SK-N-SH (cell line): ENCODE measurements around the gene ZNF239. TPM values are rescaled to one million over a fixed set of nuclear protein-coding genes. Genes with fewer than 3 reads are reported as not detected.

Experiments
- CTCF ChIA-PET: fragments of 300-600, 350-600 bp; formaldehyde crosslinking; extraction: SDS; loops from one replicate; lab custom pipeline; 2021; lab: Yijun Ruan, JAX
- POLR2A ChIA-PET: fragments of 350-600 bp; sonication (Branson Sonifier 250); formaldehyde crosslinking; extraction: SDS; loops from one replicate; lab custom pipeline; 2020; ENCODE audit warnings: antibody characterized with exemption, inconsistent platforms; lab: Yijun Ruan, JAX
- DNase-seq: peaks from one replicate; pipeline ENCODE4 v3.0.0; 2012
- H2AFZ ChIP-seq: fragments of 200-600 bp; sonication (generic); 2 replicates; pipeline ENCODE4 v1.8.1; 2016; ENCODE audit warnings: antibody characterized with exemption, mild to moderate bottlenecking, low read depth
- H3F3A ChIP-seq: fragments of 200-600 bp; sonication (generic); replicated peaks from 2 replicates; pipeline ENCODE3; 2016; ENCODE audit warnings: antibody characterized with exemption, mild to moderate bottlenecking; ENCODE audit not compliant: insufficient read depth
- H3K27ac ChIP-seq, 2 experiments: fragments of 200-500 bp in 1 of 2; fragments of 200-600 bp in 1 of 2; sonication (Bioruptor generic) in 1 of 2; sonication (generic), shearing (Covaris generic) in 1 of 2; 2 replicates each; pipeline versions ENCODE4 v1.5.1 to v1.6.1; 2014 to 2016; ENCODE audit warnings: low read depth in 2 of 2, inconsistent platforms in 1 of 2, low read length in 1 of 2, mild to moderate bottlenecking in 1 of 2, mixed read lengths in 1 of 2
- H3K27me3 ChIP-seq: fragments of 200-600 bp; sonication (generic), shearing (Covaris generic); 2 replicates; pipeline ENCODE4 v1.6.1; 2016; ENCODE audit warnings: mixed run types; ENCODE audit not compliant: insufficient read depth
- H3K36me3 ChIP-seq, 2 experiments: fragments of 200-500 bp in 1 of 2; fragments of 200-600 bp in 1 of 2; sonication (Bioruptor generic) in 1 of 2; sonication (generic) in 1 of 2; replicated peaks in 1 of 2; 2 replicates each; pipeline versions ENCODE3 to v1.5.1; 2014 to 2016; ENCODE audit warnings: low read length in 1 of 2, mild to moderate bottlenecking in 1 of 2; ENCODE audit not compliant: insufficient read depth in 2 of 2, control insufficient read depth in 1 of 2
- H3K4me1 ChIP-seq, 2 experiments: fragments of 200-500 bp in 1 of 2; fragments of 200-600 bp in 1 of 2; sonication (Bioruptor generic) in 1 of 2; sonication (generic), shearing (Covaris generic) in 1 of 2; 2 replicates each; pipeline versions ENCODE4 v1.5.1 to v1.6.1; 2014 to 2016; ENCODE audit warnings: low read depth in 1 of 2, low read length in 1 of 2, mixed run types in 1 of 2; ENCODE audit not compliant: insufficient read depth in 2 of 2, control insufficient read depth in 1 of 2
- H3K4me2 ChIP-seq: fragments of 200-600 bp; sonication (generic), shearing (Covaris generic); 2 replicates; pipeline ENCODE4 v1.6.1; 2017; ENCODE audit warnings: mixed run types
- H3K4me3 ChIP-seq, 2 experiments: fragments of 200-500 bp in 1 of 2; fragments of 200-600 bp in 1 of 2; sonication (Bioruptor generic) in 1 of 2; sonication (generic), shearing (Covaris generic) in 1 of 2; 2 replicates each; pipeline versions ENCODE4 v1.5.1 to v1.8.1; 2014 to 2016; ENCODE audit warnings: low read depth in 2 of 2, inconsistent platforms in 1 of 2, low read length in 1 of 2, mild to moderate bottlenecking in 1 of 2, mixed read lengths in 1 of 2, moderate library complexity in 1 of 2
- H3K79me2 ChIP-seq: fragments of 200-600 bp; sonication (generic); 2 replicates; pipeline ENCODE4 v1.8.1; 2017; ENCODE audit warnings: mild to moderate bottlenecking; ENCODE audit not compliant: insufficient read depth
- H3K9ac ChIP-seq: fragments of 200-600 bp; sonication (generic); 2 replicates; pipeline ENCODE4 v1.6.1; 2017; ENCODE audit warnings: mixed run types
- H3K9me2 ChIP-seq: fragments of 200-600 bp; sonication (generic); 2 replicates; pipeline ENCODE4 v1.6.1; 2017; ENCODE audit warnings: mixed run types
- H3K9me3 ChIP-seq: fragments of 200-600 bp; sonication (generic); 2 replicates; pipeline ENCODE4 v1.6.1; 2017; ENCODE audit warnings: mixed run types, mild to moderate bottlenecking, moderate library complexity
- H4K20me1 ChIP-seq: fragments of 200-600 bp; sonication (generic); 2 replicates; pipeline ENCODE4 v1.6.1; 2017; ENCODE audit warnings: mild to moderate bottlenecking, mixed run types; ENCODE audit not compliant: insufficient read depth
- CHD2 ChIP-seq: fragments of 150-350 bp; IDR thresholded peaks from 2 replicates; pipeline ENCODE4 v1.6.1; 2018; ENCODE audit warnings: low read length; ENCODE audit not compliant: partially characterized antibody
- EZH2phosphoT487 ChIP-seq: fragments of 200-600 bp; sonication (generic); IDR thresholded peaks from 2 replicates; pipeline ENCODE4 v1.6.1; 2017; ENCODE audit warnings: low read depth, mixed run types, mild to moderate bottlenecking, antibody characterized with exemption, moderate library complexity, borderline replicate concordance
- IRF3 ChIP-seq: fragments of 150-350 bp; IDR thresholded peaks from 2 replicates; pipeline ENCODE4 v1.6.1; 2016; ENCODE audit warnings: mild to moderate bottlenecking, low read depth, low read length
- JUND ChIP-seq: IDR thresholded peaks from 2 replicates; pipeline ENCODE4 v1.4.0; 2012
- MXI1 ChIP-seq: IDR thresholded peaks from 2 replicates; pipeline ENCODE4 v1.6.1; 2012; ENCODE audit warnings: mild to moderate bottlenecking, low read depth, low read length, improper control_type of control experiment
- POLR2AphosphoS5 ChIP-seq: IDR thresholded peaks from 2 replicates; pipeline ENCODE4 v1.6.1; 2012; ENCODE audit warnings: low read depth, low read length
- RAD21 ChIP-seq: IDR thresholded peaks from 2 replicates; pipeline ENCODE4 v1.6.1; 2012; ENCODE audit warnings: mild to moderate bottlenecking, low read length
- RCOR1 ChIP-seq: fragments of 150-350 bp; IDR thresholded peaks from 2 replicates; pipeline ENCODE4 v1.6.1; 2017; ENCODE audit warnings: antibody characterized with exemption, low read length
- TAF1 ChIP-seq: IDR thresholded peaks from 2 replicates; pipeline ENCODE4 v1.6.1; 2012; ENCODE audit warnings: low read depth, mild to moderate bottlenecking, low read length, moderate library complexity, borderline replicate concordance
- TCF12 ChIP-seq: IDR thresholded peaks from 2 replicates; pipeline ENCODE4 v1.4.0; 2012
- TEAD4 ChIP-seq: IDR thresholded peaks from 2 replicates; pipeline ENCODE4 v1.4.0; 2012; ENCODE audit warnings: mild to moderate bottlenecking, borderline replicate concordance; ENCODE audit not compliant: insufficient read depth
- YY1 ChIP-seq: IDR thresholded peaks from 2 replicates; pipeline ENCODE4 v1.4.0; 2012; ENCODE audit warnings: low read depth, mild to moderate bottlenecking
- WGBS: methylation state at CpG from one replicate; pipeline ENCODE4 v1.1.6; 2017; ENCODE audit warnings: low lambda C conversion rate; 5-methylcytosine and 5-hydroxymethylcytosine counted together
- polyA plus RNA-seq, 3 experiments: library from polyadenylated mRNA; depleted of rRNA; stranded (reverse); fragments of >200 nt; gene quantifications; 2 replicates each; pipeline ENCODE4 v1.2.3, GENCODE V29; 2012
- TF ChIP-seq, protein P1 (sequence below): fragments of 200-600 bp; sonication (generic); IDR thresholded peaks from 2 replicates; pipeline ENCODE4 v1.6.1; 2017; ENCODE audit warnings: antibody characterized with exemption, mild to moderate bottlenecking, moderate library complexity

The ZNF239 gene
- polyA plus RNA-seq, 1 of the 3 experiments (the other 2 are of a cell fraction) = 11.4 TPM

DNA sequence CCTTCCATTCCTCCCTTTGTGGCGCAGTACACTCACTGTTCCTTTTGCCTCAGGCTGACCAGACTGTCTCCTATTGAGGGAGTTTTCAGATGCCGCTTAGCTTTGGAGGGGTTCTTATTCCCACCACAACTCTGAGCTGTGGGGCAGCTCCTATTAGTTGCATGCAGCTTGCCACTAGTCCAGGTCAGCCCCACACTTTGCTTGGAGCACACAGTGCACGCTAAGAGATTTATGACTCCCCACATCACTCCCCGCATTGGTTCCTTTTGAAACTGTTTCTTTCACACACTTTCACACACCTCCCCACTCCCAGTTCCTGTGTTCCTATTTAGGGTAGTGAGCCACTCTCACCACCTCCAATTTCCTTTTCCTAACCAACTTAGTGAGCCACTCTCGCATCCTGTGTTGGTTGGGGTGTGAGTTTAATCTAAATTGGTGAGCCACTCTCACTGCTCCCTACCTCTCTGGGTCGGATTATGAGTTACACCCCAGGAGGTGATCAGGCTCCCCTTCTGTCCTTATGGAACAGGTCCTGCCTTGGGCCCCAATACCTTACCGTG lies 21.4 kb upstream of the ZNF239 start:
- H3F3A ChIP-seq = no peaks in the 10 kb centered on the region
- CTCF ChIA-PET = interaction anchor here (1.4 kb wide), 1 partner anchor 22 kb away, joined by 3 read pairs; the partner anchor contains the start of gene ZNF239

DNA sequence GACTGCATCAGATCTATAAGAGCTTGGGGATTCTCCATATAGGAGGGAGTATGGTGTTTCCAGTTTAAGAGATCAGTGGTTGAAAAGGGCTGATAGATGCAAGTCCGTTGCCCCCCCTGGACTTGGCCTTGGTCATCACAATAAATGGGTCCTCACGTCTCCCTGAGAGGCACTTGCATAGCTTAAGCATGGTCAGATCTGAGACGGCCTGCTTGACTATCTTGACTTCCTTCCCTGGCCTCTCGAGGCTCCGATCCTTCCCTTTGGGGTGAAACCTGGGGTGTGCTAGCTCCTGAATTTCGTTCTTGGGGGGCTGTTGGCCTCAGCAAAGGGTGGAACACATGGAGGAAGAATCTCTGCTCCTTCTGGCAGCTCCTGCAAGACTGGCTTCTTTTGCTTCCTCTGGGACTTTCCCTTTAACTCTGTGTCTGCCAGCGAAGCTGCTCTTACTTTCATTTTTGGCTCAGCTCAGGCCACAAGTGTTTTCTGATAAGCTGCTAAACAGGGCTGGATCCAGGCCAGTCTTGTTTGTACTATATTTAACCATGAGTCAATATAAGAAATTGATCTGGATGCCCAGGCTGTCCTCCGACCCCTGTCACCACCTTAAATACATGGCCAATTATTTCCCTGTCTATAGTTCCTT lies 20.7 kb upstream of the ZNF239 start:
- no peaks in the 10 kb centered on the region for H3K9me2 ChIP-seq
- TF ChIP-seq RCOR1 = no peak
- H3F3A ChIP-seq = no peaks in the 10 kb centered on the region
- DNase-seq = no peak
- no peaks in the 10 kb centered on the region for H3K36me3 ChIP-seq
- 0 out of 2 replicates have a peak overlapping the region, but pooled peaks have one; percentile 5 for H3K4me2 ChIP-seq
- no peak overlapping the region for H2AFZ ChIP-seq
- no peak overlapping the region for H3K9ac ChIP-seq
- ChIA-PET POLR2A (no interaction called here), CTCF (interaction anchor here (1.4 kb wide), 1 partner anchor 21 kb away, joined by 3 read pairs; the partner anchor contains the start of gene ZNF239)
- no peaks in the 10 kb centered on the region for H4K20me1 ChIP-seq
- H3K4me1 ChIP-seq = peaks cover 0 to 4% of the 10 kb centered on the region in 2 experiments; a peak in 1 of 4 replicates
- WGBS = 54% methylated on average over 8 of the region's 8 CpGs
- H3K9me3 ChIP-seq = no peaks in the 10 kb centered on the region
- peak overlapping the region in 1 of 2 experiments; percentile 7; a peak in 1 of 4 replicates for H3K4me3 ChIP-seq
- no peak overlapping the region for H3K27ac ChIP-seq
- H3K79me2 ChIP-seq = no peaks in the 10 kb centered on the region
- no peaks in the 10 kb centered on the region for H3K27me3 ChIP-seq

More for the DNA sequence above, 21.4 kb upstream of the ZNF239 start:
- no peaks in the 10 kb centered on the region for H3K9me2 ChIP-seq
- H3K9ac ChIP-seq = no peak overlapping the region
- H2AFZ ChIP-seq = no peak overlapping the region
- POLR2A ChIA-PET = no interaction called here
- no peak overlapping the region for H3K4me3 ChIP-seq
- WGBS = 74% methylated on average over 7 of the region's 7 CpGs
- H4K20me1 ChIP-seq = no peaks in the 10 kb centered on the region
- no peaks in the 10 kb centered on the region for H3K36me3 ChIP-seq
- TF ChIP-seq RAD21 (no peak), JUND (no peak), YY1 (no peak), IRF3 (no peak), TEAD4 (no peak), EZH2phosphoT487 (no peak), TAF1 (no peak), POLR2AphosphoS5 (no peak), TCF12 (no peak), CHD2 (no peak), MXI1 (no peak)
- TF ChIP-seq, protein P1, sequence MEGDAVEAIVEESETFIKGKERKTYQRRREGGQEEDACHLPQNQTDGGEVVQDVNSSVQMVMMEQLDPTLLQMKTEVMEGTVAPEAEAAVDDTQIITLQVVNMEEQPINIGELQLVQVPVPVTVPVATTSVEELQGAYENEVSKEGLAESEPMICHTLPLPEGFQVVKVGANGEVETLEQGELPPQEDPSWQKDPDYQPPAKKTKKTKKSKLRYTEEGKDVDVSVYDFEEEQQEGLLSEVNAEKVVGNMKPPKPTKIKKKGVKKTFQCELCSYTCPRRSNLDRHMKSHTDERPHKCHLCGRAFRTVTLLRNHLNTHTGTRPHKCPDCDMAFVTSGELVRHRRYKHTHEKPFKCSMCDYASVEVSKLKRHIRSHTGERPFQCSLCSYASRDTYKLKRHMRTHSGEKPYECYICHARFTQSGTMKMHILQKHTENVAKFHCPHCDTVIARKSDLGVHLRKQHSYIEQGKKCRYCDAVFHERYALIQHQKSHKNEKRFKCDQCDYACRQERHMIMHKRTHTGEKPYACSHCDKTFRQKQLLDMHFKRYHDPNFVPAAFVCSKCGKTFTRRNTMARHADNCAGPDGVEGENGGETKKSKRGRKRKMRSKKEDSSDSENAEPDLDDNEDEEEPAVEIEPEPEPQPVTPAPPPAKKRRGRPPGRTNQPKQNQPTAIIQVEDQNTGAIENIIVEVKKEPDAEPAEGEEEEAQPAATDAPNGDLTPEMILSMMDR = no peak
- no peak for DNase-seq
- H3K4me2 ChIP-seq = 0 out of 2 replicates have a peak overlapping the region, but pooled peaks have one; percentile 5
- no peak overlapping the region for H3K27ac ChIP-seq
- no peaks in the 10 kb centered on the region for H3K79me2 ChIP-seq
- H3K27me3 ChIP-seq = no peaks in the 10 kb centered on the region
- H3K9me3 ChIP-seq = no peaks in the 10 kb centered on the region
- peaks cover 0 to 4% of the 10 kb centered on the region in 2 experiments; a peak in 1 of 4 replicates for H3K4me1 ChIP-seq
